Placental epithelial cell (primary cell): ENCODE data around the gene OMD. TPM values are rescaled to one million over a fixed set of nuclear protein-coding genes. Genes with fewer than 3 reads are reported as not detected.

Experiments used
- total RNA-seq: library from RNA; depleted of rRNA; stranded (reverse); fragments of >200 nt; gene quantifications from 2 replicates; pipeline ENCODE4 v1.2.3, GENCODE V29; 2012

Gene OMD, protein sequence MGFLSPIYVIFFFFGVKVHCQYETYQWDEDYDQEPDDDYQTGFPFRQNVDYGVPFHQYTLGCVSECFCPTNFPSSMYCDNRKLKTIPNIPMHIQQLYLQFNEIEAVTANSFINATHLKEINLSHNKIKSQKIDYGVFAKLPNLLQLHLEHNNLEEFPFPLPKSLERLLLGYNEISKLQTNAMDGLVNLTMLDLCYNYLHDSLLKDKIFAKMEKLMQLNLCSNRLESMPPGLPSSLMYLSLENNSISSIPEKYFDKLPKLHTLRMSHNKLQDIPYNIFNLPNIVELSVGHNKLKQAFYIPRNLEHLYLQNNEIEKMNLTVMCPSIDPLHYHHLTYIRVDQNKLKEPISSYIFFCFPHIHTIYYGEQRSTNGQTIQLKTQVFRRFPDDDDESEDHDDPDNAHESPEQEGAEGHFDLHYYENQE
- total RNA-seq, result not detected in 2 replicates

DNA sequence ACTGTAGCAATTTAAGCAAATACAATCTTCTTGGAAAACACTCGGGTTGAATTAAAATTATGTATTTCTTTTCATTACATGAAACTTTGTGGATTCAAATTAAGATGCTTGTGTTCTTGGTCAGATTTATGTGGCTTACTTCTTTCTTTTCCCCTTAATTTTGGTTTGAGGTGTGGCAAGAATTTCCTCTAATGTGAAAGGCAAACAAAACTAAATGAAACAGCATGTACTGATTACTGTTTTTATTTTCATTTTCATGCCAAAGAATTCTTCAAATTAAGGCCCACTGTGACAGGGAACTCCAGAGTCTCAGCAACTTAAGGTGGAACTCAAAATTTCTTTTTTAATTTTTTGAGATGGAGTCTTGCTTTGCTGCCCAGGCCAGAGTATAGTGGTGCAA lies at the start of gene OMD:
Gene OMD (minus strand): TSS at position 132 of the 400 bp plus-strand sequence. CDS start 6,913 bp downstream, outside the sequence.

GRCh38 chr9:92404042-92404836 lies 20.0 kb downstream of the OMD start, which contains the start of gene OGN:
TSS of gene OGN (minus strand) at chr9:92404578. CDS start at chr9:92403407, 1,171 bp downstream.

Other genes with a start within 250 kb of the OMD start
- 116 and 207 TPM in 2 replicates for gene IARS1, start 130.8 kb downstream of the OMD start, total RNA-seq
- gene NOL8, start 99.1 kb downstream of the OMD start, total RNA-seq, result 15.3 and 17.1 TPM in 2 replicates
- gene CENPP, start 98.5 kb downstream of the OMD start, total RNA-seq, result 0.87 and 2.0 TPM in 2 replicates
- gene OGN, start 19.9 kb downstream of the OMD start, total RNA-seq, result not detected in 2 replicates
- gene ASPN, start 58.0 kb upstream of the OMD start, total RNA-seq, result not detected in 2 replicates
- under 0.01 and 0.98 TPM in 2 replicates for gene ECM2, start 111.5 kb upstream of the OMD start, total RNA-seq
- gene IPPK, start 245.7 kb upstream of the OMD start, total RNA-seq, result 10.2 and 11.3 TPM in 2 replicates